CD4-positive, alpha-beta T cell (primary cell): ENCODE results near the gene KIAA1143. TPM values are rescaled to one million over a fixed set of nuclear protein-coding genes. Genes with fewer than 3 reads are reported as not detected.

Source experiments
- ATAC-seq: fragments of 200-7000 bp; cut with Tn5 transposase; one replicate; pipeline ENCODE4 v1.10.0; 2022; ENCODE audit warnings: mild to moderate bottlenecking; ENCODE audit not compliant: poor library complexity
- CTCF ChIA-PET: fragments of 350-600 bp; sonication (Branson Sonifier 250); formaldehyde crosslinking; loops from one replicate; lab custom pipeline; 2021; ENCODE audit warnings: antibody characterized with exemption, inconsistent platforms; lab: Charles Lee
- POLR2A ChIA-PET: fragments of 350-600 bp; sonication (Branson Sonifier 250); formaldehyde crosslinking; loops from one replicate; lab custom pipeline; 2021; ENCODE audit warnings: antibody characterized with exemption, inconsistent platforms; lab: Charles Lee
- DNase-seq, 14 experiments: peaks; one replicate each; pipeline ENCODE4 v3.0.0-alpha.2; 2013 to 2020; ENCODE audit warnings: mixed read lengths in 2 of 14
- H3K27ac ChIP-seq, 2 donors: one replicate each; pipeline versions ENCODE4 v1.5.1 to v1.7.0; 2013; ENCODE audit warnings: low read length in 2 of 2, low read depth in 1 of 2, mild to moderate bottlenecking in 1 of 2
- H3K27me3 ChIP-seq, 2 experiments: 1 replicate in 1 of 2; 2 replicates in 1 of 2; pipeline versions ENCODE4 v1.6.1 to v1.7.0; 2013; ENCODE audit warnings: low read length in 2 of 2, control low read depth in 1 of 2, mild to moderate bottlenecking in 1 of 2, moderate library complexity in 1 of 2; ENCODE audit not compliant: insufficient read depth in 2 of 2, control insufficient read depth in 1 of 2
- H3K36me3 ChIP-seq: one replicate; pipeline ENCODE4 v1.6.1; 2013; ENCODE audit warnings: low read length, control low read depth; ENCODE audit not compliant: insufficient read depth
- H3K4me1 ChIP-seq: one replicate; pipeline ENCODE4 v1.6.1; 2013; ENCODE audit warnings: low read length, control low read depth; ENCODE audit not compliant: insufficient read depth
- H3K4me3 ChIP-seq: one replicate; pipeline ENCODE4 v1.5.1; 2013; ENCODE audit warnings: mild to moderate bottlenecking, low read length, moderate library complexity
- H3K9me3 ChIP-seq, 2 experiments: 1 replicate in 1 of 2; 2 replicates in 1 of 2; pipeline versions ENCODE4 v1.6.1 to v1.7.0; 2013; ENCODE audit warnings: low read length in 2 of 2, mild to moderate bottlenecking in 2 of 2, control low read depth in 1 of 2, moderate library complexity in 1 of 2; ENCODE audit not compliant: control insufficient read depth in 1 of 2, insufficient read depth in 1 of 2
- H3K27ac Mint-ChIP-seq: one replicate; pipeline ENCODE4 v1.8.0; 2020; ENCODE audit warnings: mixed read lengths
- H3K27me3 Mint-ChIP-seq: one replicate; pipeline ENCODE4 v1.8.0; 2021; ENCODE audit warnings: mixed read lengths
- H3K36me3 Mint-ChIP-seq: one replicate; pipeline ENCODE4 v1.8.0; 2021; ENCODE audit warnings: low read depth, mixed read lengths
- H3K4me1 Mint-ChIP-seq: one replicate; pipeline ENCODE4 v1.8.0; 2021; ENCODE audit warnings: low read depth, mixed read lengths
- H3K4me3 Mint-ChIP-seq: one replicate; pipeline ENCODE4 v1.8.0; 2020; ENCODE audit warnings: mild to moderate bottlenecking, mixed read lengths
- H3K9me3 Mint-ChIP-seq: one replicate; pipeline ENCODE4 v1.8.0; 2020; ENCODE audit warnings: mixed read lengths
- CTCF ChIP-seq: fragments of 200-600 bp; IDR thresholded peaks from one replicate; pipeline ENCODE4 v1.8.0; 2022; ENCODE audit warnings: antibody characterized with exemption, mild to moderate bottlenecking
- intact Hi-C, 2 experiments: fragments of 100-400 bp; cut with DNase I in 1 of 2; cut with micrococcal nuclease in 1 of 2; formaldehyde crosslinking; loops; one replicate each; pipeline versions ENCODE4 v1.15.1 to v1.9.0; 2023 to 2025; cut with DNase I, micrococcal nuclease
- total RNA-seq, 174 experiments: library from RNA in 2 of 174; stranded (reverse) in 2 of 174; gene quantifications; one replicate each; pipeline ENCODE4 v1.2.3 and lab custom pipeline; 2021 to 2026

The KIAA1143 gene
- total RNA-seq, 2 experiments from 2014 or later: 24.4 to 31.7 TPM

DNA sequence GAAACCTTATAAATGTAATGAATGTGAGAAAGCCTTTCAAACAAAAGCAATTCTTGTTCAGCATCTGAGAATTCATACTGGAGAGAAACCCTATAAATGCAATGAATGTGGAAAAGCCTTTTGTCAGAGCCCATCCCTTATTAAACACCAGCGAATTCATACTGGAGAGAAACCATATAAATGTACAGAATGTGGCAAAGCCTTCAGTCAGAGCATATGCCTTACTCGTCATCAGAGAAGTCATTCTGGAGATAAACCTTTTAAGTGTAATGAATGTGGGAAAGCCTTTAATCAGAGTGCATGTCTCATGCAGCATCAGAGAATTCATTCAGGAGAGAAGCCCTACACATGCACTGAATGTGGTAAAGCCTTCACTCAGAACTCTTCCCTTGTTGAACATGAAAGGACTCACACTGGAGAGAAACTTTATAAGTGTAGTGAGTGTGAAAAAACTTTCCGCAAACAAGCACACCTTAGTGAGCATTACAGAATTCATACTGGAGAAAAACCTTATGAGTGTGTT lies 26.7 kb downstream of the KIAA1143 start:
- ATAC-seq: no peak
- Histone ChIP-seq H3K27me3 (no peaks in the 10 kb centered on the region), H3K9me3 (peaks cover 26 to 77% of the 10 kb centered on the region in 2 experiments), H3K4me3 (no peak overlapping the region), H3K36me3 (peaks cover 29% of the 10 kb centered on the region), H3K4me1 (peaks cover 2% of the 10 kb centered on the region), H3K27ac (no peak overlapping the region)
- CTCF ChIA-PET: no interaction called here
- no peak overlapping the region for H3K27ac Mint-ChIP-seq
- no peaks in the 10 kb centered on the region for H3K27me3 Mint-ChIP-seq
- TF ChIP-seq CTCF: no peak
- intact Hi-C loops: no loop called here
- POLR2A ChIA-PET: no interaction called here
- H3K4me3 Mint-ChIP-seq: no peak overlapping the region
- DNase-seq: no peak
- peaks cover 83% of the 10 kb centered on the region for H3K36me3 Mint-ChIP-seq
- peaks cover 9% of the 10 kb centered on the region for H3K4me1 Mint-ChIP-seq
- H3K9me3 Mint-ChIP-seq: peaks cover 34% of the 10 kb centered on the region

- H3K27ac ChIP-seq: no peak within 1 kb of the TSS
- ATAC-seq: peak; percentile 96
These were observed 32.0 kb downstream of the KIAA1143 start, which contains the start of gene ZNF501 for GRCh38 chr3:44729384-44729910. TSS of gene ZNF501 (plus strand) at chr3:44729635. CDS start at chr3:44734422, 4,787 bp downstream.

DNA sequence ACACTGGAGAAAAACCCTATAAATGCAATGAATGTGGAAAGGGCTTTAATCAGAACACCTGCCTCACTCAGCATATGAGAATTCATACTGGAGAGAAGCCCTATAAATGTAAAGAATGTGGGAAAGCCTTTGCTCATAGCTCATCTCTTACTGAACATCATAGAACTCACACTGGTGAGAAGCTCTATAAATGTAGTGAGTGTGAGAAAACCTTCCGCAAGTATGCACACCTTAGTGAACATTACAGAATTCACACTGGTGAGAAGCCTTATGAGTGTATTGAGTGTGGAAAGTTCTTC lies 39.4 kb downstream of the KIAA1143 start:
- no peak for ATAC-seq
- ChIA-PET CTCF (no interaction called here), POLR2A (no interaction called here)
- Mint-ChIP-seq H3K36me3 (peaks cover 88% of the 10 kb centered on the region), H3K4me1 (no peaks in the 10 kb centered on the region), H3K4me3 (no peak overlapping the region), H3K27ac (no peak overlapping the region), H3K27me3 (no peaks in the 10 kb centered on the region), H3K9me3 (peaks cover 34% of the 10 kb centered on the region)
- intact Hi-C loops: loop anchor here in 1 of 2 experiments (10.0 kb wide), 1 partner anchor 77 kb away; the partner anchor contains the start of gene ZNF35
- H3K9me3 ChIP-seq: peaks cover 36 to 87% of the 10 kb centered on the region in 2 experiments
- peaks cover 16% of the 10 kb centered on the region for H3K36me3 ChIP-seq
- DNase-seq: no peak
- H3K4me3 ChIP-seq: no peak overlapping the region
- no peak for TF ChIP-seq CTCF
- H3K4me1 ChIP-seq: no peaks in the 10 kb centered on the region
- H3K27me3 ChIP-seq: no peaks in the 10 kb centered on the region
- no peak overlapping the region for H3K27ac ChIP-seq

More at GRCh38 chr3:44729384-44729910, 32.0 kb downstream of the KIAA1143 start, which contains the start of gene ZNF501:
- Mint-ChIP-seq H3K4me1 (peaks cover 18% of the 10 kb centered on the region), H3K4me3 (peak within 1 kb of the TSS; percentile 97), H3K9me3 (peaks cover 32% of the 10 kb centered on the region), H3K27ac (peak within 1 kb of the TSS; percentile 74), H3K27me3 (no peaks in the 10 kb centered on the region), H3K36me3 (peaks cover 80% of the 10 kb centered on the region)
- Histone ChIP-seq H3K4me3 (peak within 1 kb of the TSS; percentile 81), H3K36me3 (peaks cover 25% of the 10 kb centered on the region), H3K4me1 (peaks cover 11% of the 10 kb centered on the region), H3K9me3 (peaks cover 33 to 67% of the 10 kb centered on the region in 2 experiments), H3K27me3 (no peaks in the 10 kb centered on the region)
- CTCF ChIA-PET: interaction anchor here (0.9 kb wide), 1 partner anchor 15 kb away, joined by 3 read pairs; no protein-coding TSS in a partner anchor
- POLR2A ChIA-PET: interaction anchor here (0.7 to 2.9 kb wide), 8 partner anchors 17 to 391 kb away, joined by 3 to 39 read pairs (median 5); partner anchors contain the start of genes KIAA1143, KIF15, TCAIM and ZKSCAN7
- DNase-seq: peak; percentile 62 to 91 (median 79)
- TF ChIP-seq CTCF: no peak
- intact Hi-C loops: loop anchor here (1.0 to 10.0 kb wide), 2 partner anchors 32 to 85 kb away; partner anchors contain the start of genes KIAA1143 (in 1 of the 2), KIF15 (in 1 of the 2) and ZNF35 (in 1 of the 2)
